ENCODE measurements around the gene CPLX4. TPM values are rescaled to one million over a fixed set of nuclear protein-coding genes. Genes with fewer than 3 reads are reported as not detected.

The CPLX4 gene
- total and polyA plus RNA-seq, 4 donors = 0.01 TPM; not detected in 3

DNA sequence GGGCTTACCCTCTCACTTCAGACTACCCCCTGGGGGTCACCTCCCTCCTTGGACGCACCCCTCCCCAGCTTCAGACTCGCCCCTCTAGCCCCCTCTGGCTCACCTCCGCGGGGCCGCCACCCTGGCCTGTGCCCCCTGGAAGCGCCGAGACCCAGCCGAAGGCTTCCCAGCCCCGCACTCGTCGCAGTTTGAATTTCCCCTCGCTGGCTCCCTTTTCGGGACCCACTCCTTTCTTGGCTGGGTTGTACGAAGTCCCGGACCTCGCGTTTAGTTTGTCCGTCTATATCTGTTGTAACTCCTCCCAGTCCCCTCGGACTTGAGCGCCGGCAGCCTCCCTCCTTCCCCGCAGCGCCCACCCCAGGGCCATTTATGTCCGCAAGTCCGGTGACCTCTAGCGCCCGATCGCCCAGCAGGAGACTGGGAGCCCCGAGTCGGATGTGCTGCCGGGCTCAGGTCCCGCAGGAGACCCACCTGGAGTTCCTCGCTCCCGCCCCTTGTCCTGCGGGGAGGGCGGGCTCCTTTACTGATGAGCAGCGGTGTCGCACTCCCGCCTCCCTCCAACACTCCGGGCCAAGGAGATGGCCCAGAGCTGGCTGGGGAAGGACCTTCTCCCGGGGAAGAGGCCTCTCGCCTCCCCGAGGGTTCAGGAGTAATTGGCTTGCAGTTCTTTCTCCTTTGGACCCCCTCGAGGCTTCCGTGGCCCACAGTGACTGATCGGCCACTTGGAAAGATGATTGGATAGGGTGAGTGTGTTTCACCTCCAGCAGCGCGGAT lies 44.5 kb downstream of the CPLX4 start:
- Histone ChIP-seq H3K9me3 (ENCODE audit: control insufficient read depth in 4 of 4, insufficient read depth in 3 of 4, low read length in 3 of 4) (peaks cover 0 to 11% (median 0%) of the 10 kb centered on the region in 4 donors), H3K36me3 (ENCODE audit: control insufficient read depth in 4 of 4, insufficient read depth in 4 of 4, low read length in 4 of 4) (no peaks in the 10 kb centered on the region), H3K9ac (ENCODE audit: insufficient read depth in 1 of 2, low read length in 2 of 2) (no peak overlapping the region), H3K4me3 (no peak overlapping the region), H3K27ac (ENCODE audit: low read depth in 1 of 2, low read length in 1 of 2) (no peak overlapping the region), H3K4me1 (ENCODE audit: control insufficient read depth in 5 of 5, insufficient read depth in 5 of 5, low read length in 5 of 5) (peaks cover 0 to 17% (median 4%) of the 10 kb centered on the region in 5 donors), H3K27me3 (ENCODE audit: control insufficient read depth in 3 of 3, insufficient read depth in 3 of 3, low read length in 2 of 3) (peaks cover 21 to 92% (median 88%) of the 10 kb centered on the region in 3 donors)
- ATAC-seq (ENCODE audit: insufficient read depth, low FRiP score) = peak; percentile 3
- DNase-seq = no peak
- TF ChIP-seq CTCF (IDR thresholded peaks at IDR 0.05; ENCODE audit: control extremely low read depth, extremely low read depth) = no peak
- 4 to 5% methylated on average over 48 of the region's 48 CpGs for WGBS, 2 donors

GRCh38 chr18:59272891-59273758 lies 45.3 kb downstream of the CPLX4 start, which contains the start of gene RAX:
TSS of gene RAX (minus strand) at chr18:59273454. CDS start at chr18:59273206, 248 bp downstream.
- peaks cover 0 to 22% (median 4%) of the 10 kb centered on the region in 5 donors for H3K4me1 ChIP-seq (ENCODE audit: control insufficient read depth in 5 of 5, insufficient read depth in 5 of 5, low read length in 5 of 5)
- WGBS, 2 donors = 2 to 3% methylated on average over 70 to 88 of the region's 88 CpGs
- peak within 1 kb of the TSS; percentile 5 for H3K4me3 ChIP-seq
- no peaks in the 10 kb centered on the region for H3K36me3 ChIP-seq (ENCODE audit: control insufficient read depth in 4 of 4, insufficient read depth in 4 of 4, low read length in 4 of 4)
- ATAC-seq (ENCODE audit: insufficient read depth, low FRiP score) (peak; percentile 9), DNase-seq (peak in 1 of 3 donors; percentile 50)
- H3K27me3 ChIP-seq (ENCODE audit: control insufficient read depth in 3 of 3, insufficient read depth in 3 of 3, low read length in 2 of 3) = peaks cover 21 to 92% (median 88%) of the 10 kb centered on the region in 3 donors
- TF ChIP-seq CTCF (IDR thresholded peaks at IDR 0.05; ENCODE audit: control extremely low read depth, extremely low read depth) = no peak
- no peak within 1 kb of the TSS for H3K9ac ChIP-seq (ENCODE audit: insufficient read depth in 1 of 2, low read length in 2 of 2)
- peaks cover 0 to 14% (median 0%) of the 10 kb centered on the region in 4 donors for H3K9me3 ChIP-seq (ENCODE audit: control insufficient read depth in 4 of 4, insufficient read depth in 3 of 4, low read length in 3 of 4)
- H3K27ac ChIP-seq (ENCODE audit: low read depth in 1 of 2, low read length in 1 of 2) = no peak within 1 kb of the TSS

DNA sequence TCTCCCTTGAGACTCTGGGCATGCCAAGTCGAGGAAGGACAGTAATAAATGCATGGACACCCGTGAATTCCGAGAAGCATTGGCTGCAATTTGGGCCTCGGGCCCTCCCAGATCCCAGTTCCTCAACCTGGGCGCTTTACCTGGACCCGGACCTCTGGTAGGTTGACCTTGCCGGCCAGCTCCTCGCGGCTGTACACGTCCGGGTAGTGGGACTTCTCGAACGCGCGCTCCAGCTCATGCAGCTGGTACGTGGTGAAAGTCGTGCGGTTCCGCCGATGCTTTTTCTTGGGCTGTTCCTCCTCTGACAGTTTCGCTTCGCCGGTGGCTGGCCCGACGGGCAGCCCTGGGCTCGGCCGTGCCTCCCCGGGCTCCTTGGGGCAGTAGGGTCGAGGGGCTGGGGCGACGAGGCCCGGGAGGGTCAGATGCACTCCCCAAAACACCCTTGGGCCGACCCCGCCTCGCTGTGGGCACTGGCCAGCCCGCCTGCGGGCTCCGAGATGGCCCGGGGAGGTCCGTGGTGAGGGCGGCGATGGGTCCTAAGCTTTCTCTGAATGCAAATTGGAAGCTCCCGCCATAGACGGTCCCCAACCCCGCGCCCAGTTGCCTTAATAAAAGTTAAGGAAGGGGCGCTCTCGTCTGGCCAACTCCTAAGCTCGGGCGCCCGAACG lies 46.1 kb downstream of the CPLX4 start:
- Histone ChIP-seq H3K9me3 (ENCODE audit: control insufficient read depth in 4 of 4, insufficient read depth in 3 of 4, low read length in 3 of 4) (peaks cover 0 to 13% (median 0%) of the 10 kb centered on the region in 4 donors), H3K4me3 (no peak overlapping the region), H3K27ac (ENCODE audit: low read depth in 1 of 2, low read length in 1 of 2) (no peak overlapping the region), H3K27me3 (ENCODE audit: control insufficient read depth in 3 of 3, insufficient read depth in 3 of 3, low read length in 2 of 3) (peaks cover 21 to 92% (median 89%) of the 10 kb centered on the region in 3 donors), H3K9ac (ENCODE audit: insufficient read depth in 1 of 2, low read length in 2 of 2) (no peak overlapping the region), H3K36me3 (ENCODE audit: control insufficient read depth in 4 of 4, insufficient read depth in 4 of 4, low read length in 4 of 4) (no peaks in the 10 kb centered on the region), H3K4me1 (ENCODE audit: control insufficient read depth in 5 of 5, insufficient read depth in 5 of 5, low read length in 5 of 5) (peaks cover 0 to 24% (median 4%) of the 10 kb centered on the region in 5 donors)
- TF ChIP-seq CTCF (IDR thresholded peaks at IDR 0.05; ENCODE audit: control extremely low read depth, extremely low read depth) = no peak
- no peak for DNase-seq
- WGBS, 2 donors = 2 to 4% methylated on average over 52 of the region's 52 CpGs
- no peak for ATAC-seq (ENCODE audit: insufficient read depth, low FRiP score)
